Measurements from ENCODE around the gene TMCC1.

DNA sequence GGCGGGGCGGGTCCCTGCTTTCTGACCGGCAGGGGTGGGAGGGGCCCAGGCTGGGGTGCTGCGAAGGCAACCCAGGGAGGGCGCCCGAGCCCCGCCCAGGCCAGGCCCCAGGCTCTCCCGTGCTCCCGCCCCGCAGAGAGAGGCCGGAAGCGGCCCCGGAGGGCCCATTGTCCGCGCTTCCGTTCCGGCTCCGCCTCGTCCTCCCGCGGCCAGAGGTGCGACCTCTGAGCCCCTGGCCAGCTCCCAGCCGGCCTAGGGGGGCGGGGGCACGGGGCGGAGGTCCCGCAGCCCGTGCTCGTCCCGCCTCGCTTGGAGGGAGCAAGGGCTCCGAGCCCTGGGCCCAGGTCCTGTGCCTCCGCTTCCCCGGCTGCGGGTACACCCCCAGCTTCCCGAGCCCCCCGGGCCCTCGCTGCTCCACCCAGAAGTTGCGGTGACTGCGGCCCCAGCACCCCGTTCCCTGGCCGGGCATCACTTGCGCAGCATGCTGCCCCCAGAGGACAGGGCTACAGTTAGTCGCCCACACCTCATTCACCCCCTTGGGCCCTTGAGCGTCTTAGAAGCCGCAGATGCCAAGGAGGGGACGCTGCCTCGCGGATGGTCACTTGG, 266.7 kb downstream of the TMCC1 start:
- no peak for TF ChIP-seq TOX (CRISPR knock-in tag; IDR thresholded peaks at IDR 0.05; ENCODE audit: borderline replicate concordance)
- TF ChIP-seq ESRRG (CRISPR knock-in tag; IDR thresholded peaks at IDR 0.05): no peak
- no peak for TF ChIP-seq ARNTL (CRISPR knock-in tag; IDR thresholded peaks at IDR 0.05; ENCODE audit: borderline replicate concordance, low read depth)
- TF ChIP-seq ZFP3 (CRISPR knock-in tag; IDR thresholded peaks at IDR 0.05): no peak
- no peak for TF ChIP-seq PPARA (CRISPR knock-in tag; IDR thresholded peaks at IDR 0.05; ENCODE audit: borderline replicate concordance)
- TF ChIP-seq, protein P1, sequence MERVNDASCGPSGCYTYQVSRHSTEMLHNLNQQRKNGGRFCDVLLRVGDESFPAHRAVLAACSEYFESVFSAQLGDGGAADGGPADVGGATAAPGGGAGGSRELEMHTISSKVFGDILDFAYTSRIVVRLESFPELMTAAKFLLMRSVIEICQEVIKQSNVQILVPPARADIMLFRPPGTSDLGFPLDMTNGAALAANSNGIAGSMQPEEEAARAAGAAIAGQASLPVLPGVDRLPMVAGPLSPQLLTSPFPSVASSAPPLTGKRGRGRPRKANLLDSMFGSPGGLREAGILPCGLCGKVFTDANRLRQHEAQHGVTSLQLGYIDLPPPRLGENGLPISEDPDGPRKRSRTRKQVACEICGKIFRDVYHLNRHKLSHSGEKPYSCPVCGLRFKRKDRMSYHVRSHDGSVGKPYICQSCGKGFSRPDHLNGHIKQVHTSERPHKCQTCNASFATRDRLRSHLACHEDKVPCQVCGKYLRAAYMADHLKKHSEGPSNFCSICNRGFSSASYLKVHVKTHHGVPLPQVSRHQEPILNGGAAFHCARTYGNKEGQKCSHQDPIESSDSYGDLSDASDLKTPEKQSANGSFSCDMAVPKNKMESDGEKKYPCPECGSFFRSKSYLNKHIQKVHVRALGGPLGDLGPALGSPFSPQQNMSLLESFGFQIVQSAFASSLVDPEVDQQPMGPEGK (CRISPR knock-in tag; IDR thresholded peaks at IDR 0.05; ENCODE audit: borderline replicate concordance): no peak
- TF ChIP-seq SNAI2 (CRISPR knock-in tag; IDR thresholded peaks at IDR 0.05): no peak
- TF ChIP-seq, protein P2, sequence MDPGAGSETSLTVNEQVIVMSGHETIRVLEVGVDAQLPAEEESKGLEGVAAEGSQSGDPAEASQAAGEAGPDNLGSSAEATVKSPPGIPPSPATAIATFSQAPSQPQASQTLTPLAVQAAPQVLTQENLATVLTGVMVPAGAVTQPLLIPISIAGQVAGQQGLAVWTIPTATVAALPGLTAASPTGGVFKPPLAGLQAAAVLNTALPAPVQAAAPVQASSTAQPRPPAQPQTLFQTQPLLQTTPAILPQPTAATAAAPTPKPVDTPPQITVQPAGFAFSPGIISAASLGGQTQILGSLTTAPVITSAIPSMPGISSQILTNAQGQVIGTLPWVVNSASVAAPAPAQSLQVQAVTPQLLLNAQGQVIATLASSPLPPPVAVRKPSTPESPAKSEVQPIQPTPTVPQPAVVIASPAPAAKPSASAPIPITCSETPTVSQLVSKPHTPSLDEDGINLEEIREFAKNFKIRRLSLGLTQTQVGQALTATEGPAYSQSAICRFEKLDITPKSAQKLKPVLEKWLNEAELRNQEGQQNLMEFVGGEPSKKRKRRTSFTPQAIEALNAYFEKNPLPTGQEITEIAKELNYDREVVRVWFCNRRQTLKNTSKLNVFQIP (CRISPR knock-in tag; IDR thresholded peaks at IDR 0.05; ENCODE audit: borderline replicate concordance, low read depth): no peak
- no peak for TF ChIP-seq OSR1 (CRISPR knock-in tag; IDR thresholded peaks at IDR 0.05)
- TF ChIP-seq TCF4 (CRISPR knock-in tag; IDR thresholded peaks at IDR 0.05; ENCODE audit: borderline replicate concordance): no peak
